ENCODE measurements around the gene MBD5.

DNA sequence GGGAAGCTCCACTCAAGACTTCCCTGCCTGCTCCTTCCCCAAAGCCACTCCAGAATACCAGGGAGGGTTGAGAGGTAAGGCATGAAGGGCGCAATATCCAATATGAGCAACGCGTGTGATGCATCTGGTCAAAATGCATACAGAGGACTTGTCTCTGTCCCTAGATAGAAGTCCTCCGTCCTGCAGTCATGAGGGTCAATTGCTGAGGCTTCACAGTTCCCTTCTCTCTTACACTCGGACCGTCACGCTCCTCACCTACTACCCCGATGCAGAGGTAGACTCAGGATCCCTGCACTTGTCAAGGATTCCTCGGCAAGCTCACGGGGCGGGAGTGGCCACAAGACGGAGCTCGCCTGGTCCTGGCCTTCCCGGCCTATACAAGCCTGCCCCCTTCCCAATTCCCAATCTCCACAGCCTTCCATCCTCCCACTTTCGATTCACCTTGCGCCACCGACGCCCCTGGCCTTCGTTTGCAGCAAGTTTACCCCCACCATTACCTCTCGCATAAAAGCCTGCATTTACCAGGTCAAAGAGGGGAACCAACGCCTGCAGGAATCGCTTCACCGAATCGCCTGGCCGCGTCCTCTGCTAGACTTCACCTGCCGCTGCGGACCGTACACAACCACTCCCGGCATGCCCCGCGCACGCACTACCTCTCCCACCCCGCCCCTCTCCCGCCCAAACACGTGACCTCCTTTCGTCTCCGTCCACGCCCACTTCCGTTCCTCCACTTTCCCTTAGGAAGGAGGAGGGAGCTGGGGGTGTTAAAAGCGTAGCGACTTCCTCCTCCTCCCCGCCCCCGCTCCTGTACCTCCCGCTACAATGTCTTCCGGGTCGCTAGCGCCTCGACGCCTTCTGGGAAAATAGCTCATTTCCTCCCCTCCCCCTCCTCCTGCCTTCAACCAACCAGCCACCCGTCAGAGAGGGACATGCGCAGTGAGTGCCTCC lies 506 bp upstream of the MBD5 start, which contains the start of gene ORC4:
- TF ChIP-seq POLR2A (IDR thresholded peaks at IDR 0.05), result peak; percentile 71
- TF ChIP-seq, protein P1, sequence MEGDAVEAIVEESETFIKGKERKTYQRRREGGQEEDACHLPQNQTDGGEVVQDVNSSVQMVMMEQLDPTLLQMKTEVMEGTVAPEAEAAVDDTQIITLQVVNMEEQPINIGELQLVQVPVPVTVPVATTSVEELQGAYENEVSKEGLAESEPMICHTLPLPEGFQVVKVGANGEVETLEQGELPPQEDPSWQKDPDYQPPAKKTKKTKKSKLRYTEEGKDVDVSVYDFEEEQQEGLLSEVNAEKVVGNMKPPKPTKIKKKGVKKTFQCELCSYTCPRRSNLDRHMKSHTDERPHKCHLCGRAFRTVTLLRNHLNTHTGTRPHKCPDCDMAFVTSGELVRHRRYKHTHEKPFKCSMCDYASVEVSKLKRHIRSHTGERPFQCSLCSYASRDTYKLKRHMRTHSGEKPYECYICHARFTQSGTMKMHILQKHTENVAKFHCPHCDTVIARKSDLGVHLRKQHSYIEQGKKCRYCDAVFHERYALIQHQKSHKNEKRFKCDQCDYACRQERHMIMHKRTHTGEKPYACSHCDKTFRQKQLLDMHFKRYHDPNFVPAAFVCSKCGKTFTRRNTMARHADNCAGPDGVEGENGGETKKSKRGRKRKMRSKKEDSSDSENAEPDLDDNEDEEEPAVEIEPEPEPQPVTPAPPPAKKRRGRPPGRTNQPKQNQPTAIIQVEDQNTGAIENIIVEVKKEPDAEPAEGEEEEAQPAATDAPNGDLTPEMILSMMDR (IDR thresholded peaks at IDR 0.05), result peak in 3 of 4 donors; percentile 38 to 42 (median 39)
